Measurements from ENCODE around the gene P2RY2.
"Not testable (repeated sequence)": the region's sequence is repeated elsewhere in the genome, so short reads cannot be mapped to it uniquely, and the experiment has no call there.

Gene P2RY2

GRCh38 chr11:73188301-73188700 lies 29.8 kb upstream of the P2RY2 start:
- DNase-seq (ENCODE audit: low read depth), result no peak

- no peak for DNase-seq (ENCODE audit: low read depth)
Observed at GRCh38 chr11:73189315-73189714, 28.8 kb upstream of the P2RY2 start.

GRCh38 chr11:73189723-73190556 lies 28.1 kb upstream of the P2RY2 start:
- no peak for DNase-seq (ENCODE audit: low read depth)

GRCh38 chr11:73190557-73190885 lies 27.6 kb upstream of the P2RY2 start:
- no peak for DNase-seq (ENCODE audit: low read depth)

DNA sequence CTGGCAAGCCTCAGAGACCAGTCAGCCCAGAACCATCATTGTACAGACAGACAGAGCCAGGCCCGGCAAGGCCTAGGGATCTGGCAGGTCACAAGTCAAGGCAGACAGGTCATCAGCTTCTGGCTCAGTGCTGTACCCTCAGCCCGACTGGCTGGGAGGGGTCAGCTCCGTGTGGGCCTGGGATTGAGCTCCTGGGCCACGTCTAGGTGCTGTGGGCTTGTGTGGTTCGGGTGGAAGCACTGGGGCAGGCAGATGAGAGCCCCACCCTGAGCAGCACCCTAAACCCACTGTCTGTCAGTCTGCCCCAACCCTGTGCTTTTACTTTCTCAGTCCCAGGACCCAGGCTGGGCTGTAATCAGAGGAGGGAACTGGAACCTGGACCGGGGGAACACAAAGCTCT lies 26.9 kb upstream of the P2RY2 start:
- no peak for DNase-seq (ENCODE audit: low read depth)

GRCh38 chr11:73192272-73192671 lies 25.8 kb upstream of the P2RY2 start:
- DNase-seq (ENCODE audit: low read depth), result no peak

DNA sequence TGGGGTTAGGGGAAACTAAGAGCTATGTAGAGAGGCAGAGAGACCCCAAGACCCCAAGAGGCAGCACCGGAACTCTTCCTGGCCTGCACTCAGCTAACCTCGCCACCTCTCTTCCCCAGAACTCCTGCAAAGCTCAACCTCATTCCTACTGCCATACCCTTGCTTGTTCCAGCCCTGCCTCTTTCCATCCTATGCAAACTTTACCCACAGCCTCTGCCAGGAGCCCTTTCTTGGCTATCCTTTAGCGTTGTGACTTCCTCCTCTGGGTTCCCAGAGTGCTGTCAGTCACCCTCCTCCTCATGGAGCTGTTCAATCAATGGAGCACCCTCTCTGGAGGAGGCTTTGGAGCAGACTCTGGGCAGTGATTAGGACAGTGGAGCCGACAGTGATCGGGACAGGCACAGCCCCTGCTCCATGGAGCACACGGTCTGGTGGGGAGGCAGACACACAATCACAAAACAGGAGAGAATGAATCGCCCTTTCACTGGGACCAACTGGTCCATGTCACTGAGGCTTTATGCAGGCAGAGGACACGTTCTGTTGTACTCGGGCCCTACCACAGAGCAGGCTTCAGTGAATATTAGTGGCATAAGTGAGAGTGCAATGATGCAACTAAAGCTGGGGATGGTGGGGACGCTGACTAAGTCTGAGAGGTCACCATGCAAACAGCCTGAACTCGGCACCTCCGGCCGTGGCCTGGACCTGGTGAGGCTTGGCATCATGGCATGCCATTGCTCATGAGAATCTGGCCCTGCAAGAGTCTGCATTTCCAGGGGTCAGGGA lies 24.6 kb upstream of the P2RY2 start:
- no peak for DNase-seq (ENCODE audit: low read depth)

- no peak for DNase-seq (ENCODE audit: low read depth)
Observed at GRCh38 chr11:73194034-73194507, 24.0 kb upstream of the P2RY2 start.

GRCh38 chr11:73194593-73194992 lies 23.5 kb upstream of the P2RY2 start:
- DNase-seq (ENCODE audit: low read depth), result no peak

- DNase-seq (ENCODE audit: low read depth), result no peak
Observed at GRCh38 chr11:73195191-73196007, 22.7 kb upstream of the P2RY2 start.

DNA sequence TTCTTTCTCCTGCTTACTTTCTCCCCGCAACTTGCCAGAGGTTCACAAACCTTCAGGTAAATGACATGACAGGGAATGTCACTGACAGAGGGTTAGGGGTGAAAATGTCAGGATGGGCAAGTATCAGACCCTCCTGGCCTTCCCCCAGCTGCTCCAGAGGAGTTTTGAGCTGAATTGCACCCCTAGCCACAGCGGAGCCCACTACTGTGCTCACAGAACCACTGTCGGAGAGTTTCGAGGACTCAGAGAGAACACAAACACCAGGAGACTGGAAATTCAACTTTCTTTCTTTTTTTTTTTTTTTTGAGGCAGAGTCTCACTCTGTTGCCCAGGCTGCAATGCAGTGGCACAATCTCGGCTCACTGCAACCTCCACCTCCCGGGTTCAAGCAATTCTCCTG lies 21.5 kb upstream of the P2RY2 start:
- DNase-seq (ENCODE audit: low read depth), result no peak

- DNase-seq (ENCODE audit: low read depth), result no peak
Observed at GRCh38 chr11:73197348-73197747, 20.7 kb upstream of the P2RY2 start.

DNA sequence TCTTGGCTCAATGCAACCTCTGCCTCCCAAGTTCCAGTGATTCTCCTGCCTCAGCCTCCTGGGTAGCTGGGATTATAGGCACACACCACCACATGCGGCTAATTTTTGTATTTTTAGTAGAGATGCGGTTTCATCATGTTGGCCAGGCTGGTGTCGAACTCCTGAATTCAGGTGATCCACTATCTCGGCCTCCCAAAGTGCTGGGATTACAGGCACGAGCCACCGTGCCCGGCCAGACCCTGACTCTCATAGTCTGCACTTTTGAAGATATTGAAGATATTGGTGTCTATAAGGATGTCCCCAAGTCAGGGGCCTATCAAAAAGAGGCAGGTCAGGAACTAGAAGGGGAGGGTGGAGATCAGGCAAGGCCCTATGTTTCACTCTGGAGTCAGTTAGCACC lies 20.3 kb upstream of the P2RY2 start:
- DNase-seq (ENCODE audit: low read depth), result not testable (repeated sequence)

DNA sequence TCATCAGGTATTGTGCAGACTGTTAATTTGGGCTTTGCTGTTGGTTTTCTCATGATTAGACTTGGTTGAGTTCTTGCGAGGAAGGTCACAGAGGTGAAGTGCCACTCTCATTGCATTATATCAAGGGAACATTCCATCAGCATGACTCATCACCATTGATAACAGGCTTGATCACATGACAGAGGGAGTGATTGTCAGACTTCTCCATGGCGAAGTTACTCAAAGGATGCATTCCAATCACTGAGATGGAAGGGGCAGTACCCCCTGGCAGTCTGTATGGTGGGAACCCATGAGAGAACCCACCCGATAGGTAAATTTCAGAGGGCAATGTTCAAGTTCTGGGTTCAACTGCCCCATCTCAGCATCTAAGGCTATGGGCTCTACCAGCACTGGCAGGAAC lies 19.4 kb upstream of the P2RY2 start:
- no peak for DNase-seq (ENCODE audit: low read depth)

- no peak for DNase-seq (ENCODE audit: low read depth)
Observed at GRCh38 chr11:73199446-73199845, 18.6 kb upstream of the P2RY2 start.

DNA sequence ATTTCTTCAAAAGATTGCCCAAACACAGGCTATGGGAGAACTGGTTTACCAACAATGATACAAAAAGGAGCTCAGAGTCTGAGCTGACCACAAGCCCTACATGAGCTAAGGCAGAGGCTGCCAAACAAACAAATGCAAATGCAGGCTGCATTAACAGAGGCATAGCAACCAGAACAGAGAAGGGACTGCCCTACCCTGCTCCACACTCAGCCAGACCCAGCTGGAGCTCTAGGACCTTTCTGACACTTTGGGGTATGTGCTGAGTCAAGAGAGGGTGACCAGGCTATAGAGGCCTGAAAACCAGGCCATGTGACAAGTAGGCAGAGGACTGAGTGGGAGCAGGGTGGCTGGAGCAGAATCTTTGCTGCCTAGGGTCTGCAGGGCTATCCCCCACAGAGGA lies 17.8 kb upstream of the P2RY2 start:
- no peak for DNase-seq (ENCODE audit: low read depth)

- DNase-seq (ENCODE audit: low read depth), result no peak
Observed at GRCh38 chr11:73201249-73201648, 16.8 kb upstream of the P2RY2 start.

DNA sequence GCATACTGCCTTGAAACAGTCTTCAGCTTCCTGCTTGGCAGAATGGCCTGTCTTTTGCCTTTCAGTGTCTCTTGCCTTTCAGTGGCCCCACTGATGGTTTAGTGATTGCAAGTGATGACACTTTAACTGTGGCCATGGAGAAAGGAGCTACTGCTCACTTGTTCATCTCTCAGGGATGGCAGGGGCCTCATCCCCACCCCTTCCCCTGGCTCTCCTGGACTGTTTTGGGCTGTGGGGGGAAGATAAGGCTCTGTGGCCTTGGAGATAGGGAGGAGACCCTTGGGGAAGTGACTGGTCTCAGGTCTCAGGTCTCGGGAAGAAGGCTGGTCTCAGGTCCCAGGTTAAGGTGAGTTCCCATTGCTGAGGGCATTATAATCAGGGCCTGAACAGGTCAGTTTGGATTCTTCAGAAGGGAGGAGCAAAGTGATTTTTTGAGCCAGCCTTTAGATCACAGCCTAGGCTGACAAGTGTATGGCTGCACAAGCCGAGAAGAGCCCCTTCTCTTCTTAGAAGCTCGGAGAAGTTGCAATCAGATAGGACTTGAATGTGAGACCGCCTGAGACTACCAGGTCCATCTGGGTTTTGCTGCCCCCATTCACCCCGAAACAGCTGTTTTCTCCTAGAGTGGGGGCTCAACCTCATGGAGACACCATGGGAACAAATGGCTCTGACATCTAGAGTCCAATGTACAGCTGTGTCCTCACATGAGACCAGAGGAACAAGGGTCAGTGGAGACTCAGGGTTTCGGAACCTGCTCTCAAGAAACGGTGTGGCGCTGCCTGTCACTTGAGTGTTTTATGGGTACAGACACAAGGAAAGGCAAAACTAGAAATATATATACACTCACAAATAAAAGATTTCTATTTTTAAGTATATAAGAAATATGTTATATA lies 15.9 kb upstream of the P2RY2 start:
- DNase-seq (ENCODE audit: low read depth), result no peak

- no peak for DNase-seq (ENCODE audit: low read depth)
Observed at GRCh38 chr11:73203322-73203721, 14.8 kb upstream of the P2RY2 start.

DNA sequence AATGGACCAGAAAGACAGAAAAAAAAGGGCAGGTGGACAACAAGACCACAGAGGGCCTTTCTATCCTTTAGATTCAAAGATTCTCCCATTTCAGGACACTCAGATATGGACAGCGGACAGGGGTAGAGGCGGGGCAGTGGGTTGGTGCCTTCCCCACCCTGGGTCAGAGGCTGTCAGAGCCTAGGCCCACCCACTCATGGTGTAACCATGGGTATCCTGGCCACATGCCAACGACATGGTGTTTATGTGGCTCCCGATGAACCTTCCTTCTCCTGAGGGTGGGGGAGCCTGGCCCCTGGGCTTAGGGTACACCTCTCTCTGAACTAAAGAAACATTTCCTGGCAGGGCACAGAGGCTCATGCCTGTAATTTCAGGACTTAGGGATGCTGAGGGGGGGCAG lies 14.3 kb upstream of the P2RY2 start:
- no peak for DNase-seq (ENCODE audit: low read depth)

DNA sequence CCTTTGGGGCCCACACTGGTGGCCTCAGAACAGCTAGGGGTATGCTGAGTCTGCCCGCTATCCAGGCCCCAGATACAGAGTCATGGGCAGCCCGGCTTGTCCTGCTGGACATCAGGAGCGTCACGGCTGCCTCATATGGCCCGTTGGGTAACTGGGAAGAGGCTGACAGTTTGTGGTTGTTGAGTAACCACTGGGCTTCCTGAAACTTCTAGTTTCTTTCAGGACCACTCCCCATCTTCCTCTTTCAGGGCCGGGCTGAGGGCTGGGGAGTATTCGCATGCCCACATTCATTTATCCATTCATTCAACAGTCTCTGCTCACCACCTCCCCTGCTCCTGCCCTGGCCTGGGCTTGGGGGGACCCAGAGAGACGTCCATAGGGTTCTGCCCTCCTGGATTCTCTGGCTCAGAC lies 13.4 kb upstream of the P2RY2 start:
- no peak for DNase-seq (ENCODE audit: low read depth)
